Duodenal mucosa (tissue), 2 donors: ENCODE data around the gene PDS5A.
A peak's percentile ranks its signal among the peaks of the same experiment; 100 is the strongest.
"Not testable (repeated sequence)": the region's sequence is repeated elsewhere in the genome, so short reads cannot be mapped to it uniquely, and the experiment has no call there.

Experiments used
- H3K27ac ChIP-seq: one replicate; pipeline ENCODE4 v1.7.0; 2013; ENCODE audit warnings: low read depth, low read length
- H3K27me3 ChIP-seq, 2 donors: one replicate each; pipeline ENCODE4 v1.7.0; 2013; ENCODE audit warnings: low read length in 2 of 2, control low read depth in 1 of 2; ENCODE audit not compliant: insufficient read depth in 2 of 2, control insufficient read depth in 1 of 2
- H3K36me3 ChIP-seq, 2 donors: one replicate each; pipeline ENCODE4 v1.7.0; 2013; ENCODE audit warnings: low read length in 2 of 2, control low read depth in 1 of 2; ENCODE audit not compliant: insufficient read depth in 2 of 2, control insufficient read depth in 1 of 2
- H3K4me1 ChIP-seq, 2 donors: one replicate each; pipeline ENCODE4 v1.7.0; 2013; ENCODE audit warnings: low read length in 2 of 2, control low read depth in 1 of 2; ENCODE audit not compliant: insufficient read depth in 2 of 2, control insufficient read depth in 1 of 2
- H3K4me3 ChIP-seq, 2 donors: one replicate each; pipeline ENCODE4 v1.7.0; 2013; ENCODE audit warnings: low read length in 2 of 2, low read depth in 1 of 2
- H3K9ac ChIP-seq, 2 donors: one replicate each; pipeline ENCODE4 v1.7.0; 2013; ENCODE audit warnings: low read length in 2 of 2, low read depth in 1 of 2
- H3K9me3 ChIP-seq, 2 donors: one replicate each; pipeline ENCODE4 v1.7.0; 2013; ENCODE audit warnings: low read length in 2 of 2, control low read depth in 1 of 2; ENCODE audit not compliant: control insufficient read depth in 1 of 2

The PDS5A gene

DNA sequence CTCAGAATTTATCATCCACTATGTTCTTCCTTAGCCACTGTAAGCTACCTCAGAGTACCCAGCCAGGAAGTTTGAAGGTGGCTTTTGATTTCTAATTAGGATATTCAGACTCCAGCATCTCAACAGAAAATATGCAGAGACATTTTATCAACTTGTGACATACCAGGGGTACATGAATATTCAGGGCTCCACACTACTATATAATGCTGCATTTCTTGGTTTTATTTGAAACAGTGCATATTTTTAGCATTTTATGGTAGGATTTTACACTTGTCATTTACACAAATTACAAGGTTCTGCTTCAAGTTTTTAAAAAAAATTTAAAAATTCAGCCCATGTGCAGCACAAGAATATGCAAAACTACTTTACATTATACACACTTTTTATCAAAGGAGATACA, 155.0 kb downstream of the PDS5A start:
- Histone ChIP-seq H3K9me3 (no peaks in the 10 kb centered on the region), H3K27ac (no peak overlapping the region), H3K4me1 (no peaks in the 10 kb centered on the region), H3K9ac (peak overlapping the region in 1 of 2 donors; percentile 2), H3K36me3 (peaks cover 0 to 20% of the 10 kb centered on the region in 2 donors), H3K27me3 (no peaks in the 10 kb centered on the region), H3K4me3 (no peak overlapping the region)

DNA sequence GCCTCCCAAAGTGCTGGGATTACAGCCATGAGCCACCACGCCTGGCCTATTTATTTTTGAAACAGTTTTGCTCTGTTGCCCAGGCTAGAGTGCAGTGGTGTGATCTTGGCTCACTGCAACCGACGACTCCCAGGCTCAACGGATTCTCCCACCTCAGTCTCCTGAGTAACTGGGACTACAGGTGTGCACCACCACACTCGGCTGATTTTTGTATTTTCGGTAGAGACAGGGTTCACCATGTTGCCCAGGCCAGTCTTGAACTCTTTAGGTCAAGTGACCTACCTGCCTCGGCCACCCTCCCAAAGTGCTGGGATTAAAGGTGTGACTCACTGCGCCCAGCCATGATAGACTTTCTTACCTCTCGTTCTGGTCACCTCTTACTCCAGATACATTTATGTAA, 155.8 kb downstream of the PDS5A start:
- Histone ChIP-seq H3K4me3 (no peak overlapping the region), H3K4me1 (no peaks in the 10 kb centered on the region), H3K9ac (peak overlapping the region in 1 of 2 donors; percentile 2), H3K27ac (no peak overlapping the region), H3K9me3 (no peaks in the 10 kb centered on the region), H3K36me3 (peaks cover 0 to 20% of the 10 kb centered on the region in 2 donors), H3K27me3 (no peaks in the 10 kb centered on the region)

DNA sequence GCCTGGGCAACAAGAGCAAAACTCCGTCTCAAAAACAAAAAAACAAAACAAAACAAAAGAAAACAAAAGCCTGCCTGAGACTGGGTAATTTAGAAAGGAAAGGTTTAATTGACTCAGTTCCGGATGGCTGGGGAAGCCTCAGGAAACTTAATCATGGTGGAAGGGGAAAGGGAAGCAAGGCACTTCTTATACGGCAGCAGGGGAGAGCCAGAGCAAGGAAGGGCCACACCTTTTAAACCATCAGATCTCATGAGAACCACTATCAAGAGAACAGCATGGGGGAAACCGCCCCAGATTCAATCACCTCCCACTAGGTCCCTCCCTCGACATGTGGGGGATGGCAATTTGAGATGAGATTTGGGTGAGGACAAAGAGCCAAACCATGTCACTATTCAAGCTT, 157.5 kb downstream of the PDS5A start:
- Histone ChIP-seq H3K4me3 (no peak overlapping the region), H3K9me3 (no peaks in the 10 kb centered on the region), H3K27me3 (no peaks in the 10 kb centered on the region), H3K36me3 (peaks cover 0 to 10% of the 10 kb centered on the region in 2 donors), H3K27ac (no peak overlapping the region), H3K4me1 (no peaks in the 10 kb centered on the region), H3K9ac (no peak overlapping the region)

DNA sequence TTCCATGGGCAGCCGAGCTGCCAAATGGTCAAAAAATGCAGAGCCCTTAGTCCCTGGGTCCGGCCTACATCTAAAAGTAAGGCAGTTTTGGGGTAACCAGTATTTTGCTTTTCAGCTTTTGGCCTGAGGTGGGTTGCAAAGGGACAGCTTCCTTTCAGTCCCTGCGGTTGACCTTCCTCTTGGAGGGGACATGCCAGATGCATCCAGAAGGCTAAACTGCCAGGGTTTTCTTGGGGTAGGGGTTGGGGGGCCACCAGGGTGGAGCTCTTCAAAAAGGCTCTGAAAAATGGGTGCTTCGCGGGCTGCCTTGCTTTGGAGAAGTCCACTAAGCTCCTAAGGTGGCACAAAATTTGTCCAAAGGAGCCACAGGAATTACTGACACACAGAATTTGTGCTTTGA, 159.1 kb downstream of the PDS5A start:
- Histone ChIP-seq H3K9ac (no peak overlapping the region), H3K4me3 (no peak overlapping the region), H3K27ac (no peak overlapping the region), H3K36me3 (peaks cover 0 to 4% of the 10 kb centered on the region in 2 donors), H3K27me3 (no peaks in the 10 kb centered on the region), H3K9me3 (no peaks in the 10 kb centered on the region), H3K4me1 (no peaks in the 10 kb centered on the region)

DNA sequence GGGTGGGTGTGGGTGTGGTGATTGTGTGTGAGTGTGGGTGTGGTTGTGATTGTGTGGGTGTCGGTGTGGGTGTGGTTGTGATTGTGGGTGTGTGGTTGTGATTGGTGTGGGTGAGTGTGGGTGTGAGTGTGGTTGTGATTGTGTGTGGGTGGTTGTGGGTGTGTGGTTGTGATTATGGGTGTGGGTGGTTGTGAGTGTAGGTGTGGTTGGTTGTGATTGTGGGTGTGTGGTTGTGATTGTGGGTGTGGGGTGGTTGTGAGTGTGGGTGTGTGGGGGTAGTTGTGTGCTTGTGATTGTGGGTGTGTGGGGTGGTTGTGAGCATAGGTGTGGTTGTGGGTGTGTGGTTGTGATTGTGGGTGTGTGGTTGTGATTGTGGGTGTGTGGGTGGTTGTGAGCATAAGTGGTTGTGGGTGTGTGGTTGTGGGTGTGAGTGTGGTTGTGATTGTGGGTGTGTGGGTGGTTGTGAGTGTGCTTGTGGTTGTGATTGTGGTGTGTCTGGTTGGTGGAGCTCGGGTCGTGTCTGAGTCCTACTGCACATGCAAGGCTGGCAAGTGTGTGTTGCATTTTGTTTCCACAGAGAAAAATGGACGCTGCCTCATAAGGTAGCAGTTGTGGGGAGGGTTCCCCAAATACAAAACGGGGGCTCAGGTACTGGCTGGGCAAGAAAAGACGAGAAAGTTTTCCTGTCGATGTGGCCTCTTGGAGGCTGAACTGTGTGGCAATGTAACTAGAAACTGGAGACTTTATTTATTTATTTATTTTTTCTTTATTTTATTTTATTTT, 163.1 kb downstream of the PDS5A start:
- no peak overlapping the region for H3K27ac ChIP-seq
- no peaks in the 10 kb centered on the region for H3K4me1 ChIP-seq
- no peaks in the 10 kb centered on the region for H3K36me3 ChIP-seq
- no peaks in the 10 kb centered on the region for H3K27me3 ChIP-seq
- no peaks in the 10 kb centered on the region for H3K9me3 ChIP-seq
- no peak overlapping the region for H3K9ac ChIP-seq
- no peak overlapping the region for H3K4me3 ChIP-seq

DNA sequence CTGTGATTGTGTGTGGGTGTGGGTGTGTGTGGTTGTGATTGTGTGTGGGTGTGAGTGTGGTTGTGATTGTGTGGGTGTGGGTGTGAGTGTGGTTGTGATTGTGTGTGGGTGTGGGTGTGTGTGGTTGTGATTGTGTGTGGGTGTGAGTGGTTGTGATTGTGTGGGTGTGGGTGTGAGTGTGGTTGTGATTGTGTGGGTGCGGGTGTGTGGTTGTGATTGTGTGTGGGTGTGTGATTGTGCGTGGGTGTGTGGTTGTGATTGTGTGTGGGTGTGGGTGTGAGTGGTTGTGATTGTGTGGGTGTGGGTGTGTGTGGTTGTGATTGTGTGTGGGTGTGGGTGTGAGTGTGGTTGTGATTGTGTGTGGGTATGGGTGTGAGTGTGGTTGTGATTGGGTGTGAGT, 163.9 kb downstream of the PDS5A start:
- not testable (repeated sequence) for H3K9ac ChIP-seq, H3K36me3 ChIP-seq, H3K4me3 ChIP-seq, H3K27me3 ChIP-seq, H3K27ac ChIP-seq, H3K4me1 ChIP-seq, H3K9me3 ChIP-seq

DNA sequence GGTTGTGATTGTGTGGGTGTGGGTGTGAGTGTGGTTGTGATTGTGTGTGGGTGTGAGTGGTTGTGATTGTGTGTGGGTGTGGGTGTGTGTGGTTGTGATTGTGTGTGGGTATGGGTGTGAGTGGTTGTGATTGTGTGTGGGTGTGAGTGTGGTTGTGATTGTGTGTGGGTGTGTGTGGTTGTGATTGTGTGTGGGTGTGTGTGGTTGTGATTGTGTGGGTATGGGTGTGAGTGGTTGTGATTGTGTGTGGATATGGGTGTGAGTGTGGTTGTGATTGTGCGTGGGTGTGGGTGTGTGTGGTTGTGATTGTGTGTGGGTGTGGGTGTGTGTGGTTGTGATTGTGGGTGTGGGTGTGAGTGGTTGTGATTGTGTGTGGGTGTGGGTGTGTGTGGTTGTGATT, 164.7 kb downstream of the PDS5A start:
- H3K27ac ChIP-seq, H3K4me3 ChIP-seq, H3K27me3 ChIP-seq, H3K36me3 ChIP-seq, H3K9ac ChIP-seq, H3K4me1 ChIP-seq, H3K9me3 ChIP-seq: not testable (repeated sequence)

DNA sequence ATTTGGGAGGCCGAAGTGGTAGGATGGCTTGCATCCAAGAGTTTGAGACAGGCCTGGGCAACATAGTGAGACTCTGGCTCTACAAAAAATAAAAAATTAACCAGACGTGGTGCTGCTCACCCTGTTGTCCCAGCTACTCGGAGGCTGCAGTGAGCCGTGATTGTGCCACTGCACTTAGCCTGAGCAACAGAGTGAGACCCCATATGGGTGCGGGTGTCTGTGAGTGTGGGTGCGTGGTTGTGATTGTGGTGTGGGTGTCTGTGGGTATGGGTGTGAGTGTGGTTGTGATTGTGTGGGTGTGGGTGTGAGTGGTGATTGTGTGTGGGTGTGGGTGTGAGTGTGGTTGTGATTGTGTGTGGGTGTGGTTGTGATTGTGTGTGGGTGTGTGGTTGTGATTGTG, 165.2 kb downstream of the PDS5A start:
- Histone ChIP-seq H3K27ac (no peak overlapping the region), H3K36me3 (no peaks in the 10 kb centered on the region), H3K4me1 (no peaks in the 10 kb centered on the region), H3K9ac (no peak overlapping the region), H3K4me3 (no peak overlapping the region), H3K27me3 (no peaks in the 10 kb centered on the region), H3K9me3 (no peaks in the 10 kb centered on the region)

DNA sequence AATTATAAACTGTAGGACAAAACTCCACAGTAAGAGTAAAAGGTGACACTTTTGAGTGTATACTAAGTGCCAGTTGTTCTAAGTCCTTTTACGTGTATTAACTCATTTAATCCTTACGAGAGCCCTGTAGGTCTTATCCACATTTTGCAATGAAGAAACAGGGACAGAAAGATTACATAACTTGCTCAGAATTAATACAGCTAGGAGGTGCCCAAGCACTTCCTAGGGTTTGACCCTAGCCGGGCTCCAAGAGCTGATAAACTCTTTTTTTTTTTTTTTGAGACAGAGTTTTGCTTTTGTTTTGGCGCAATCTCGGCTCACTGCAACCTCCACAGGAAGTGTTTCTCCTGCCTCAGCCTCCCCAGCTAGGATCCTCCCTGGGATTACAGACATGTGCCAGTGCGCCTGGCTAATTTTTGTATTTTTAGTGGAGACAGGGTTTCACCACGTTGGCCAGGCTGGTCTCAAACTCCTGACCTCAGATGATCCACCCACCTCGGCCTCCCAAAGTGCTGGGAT, 169.4 kb downstream of the PDS5A start:
- H3K9ac ChIP-seq = no peak overlapping the region
- H3K36me3 ChIP-seq = no peaks in the 10 kb centered on the region
- H3K4me3 ChIP-seq = no peak overlapping the region
- no peak overlapping the region for H3K27ac ChIP-seq
- H3K4me1 ChIP-seq = no peaks in the 10 kb centered on the region
- H3K9me3 ChIP-seq = no peaks in the 10 kb centered on the region
- no peaks in the 10 kb centered on the region for H3K27me3 ChIP-seq

DNA sequence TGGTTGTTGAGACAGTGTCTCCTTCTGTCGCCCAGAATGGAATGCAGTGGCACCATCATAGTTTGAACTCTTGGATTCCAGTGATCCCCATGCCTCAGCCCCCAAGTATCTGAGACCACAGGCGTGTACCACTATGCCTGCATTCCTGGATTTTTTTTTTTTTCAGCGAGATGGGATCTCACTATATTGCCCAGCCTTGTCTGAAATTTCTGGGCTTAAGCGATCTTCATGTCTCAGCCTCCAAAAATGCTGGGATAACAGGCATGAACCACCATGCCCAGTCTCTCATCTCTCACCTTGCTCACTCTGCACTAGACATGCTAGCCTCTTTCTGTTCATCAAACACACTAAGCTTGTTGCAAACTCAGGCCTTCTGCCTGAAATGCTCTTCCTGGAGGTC, 175.7 kb downstream of the PDS5A start:
- Histone ChIP-seq H3K36me3 (no peaks in the 10 kb centered on the region), H3K27ac (no peak overlapping the region), H3K27me3 (no peaks in the 10 kb centered on the region), H3K4me3 (no peak overlapping the region), H3K9me3 (no peaks in the 10 kb centered on the region), H3K4me1 (no peaks in the 10 kb centered on the region), H3K9ac (no peak overlapping the region)
